HTR-8/SVneo (cell line): ENCODE data around the gene IMPG1.

Source experiments
- DNase-seq: peaks from one replicate; pipeline ENCODE4 v3.0.0; 2011; ENCODE audit warnings: low spot score, mixed read lengths; ENCODE audit not compliant: insufficient read length
- FAIRE-seq: peaks from 2 replicates; lab custom pipeline; 2011; peaks lifted over from hg19 to GRCh38; lab: Jason Lieb, UNC

The IMPG1 gene

GRCh38 chr6:75896526-75896925, 175.9 kb downstream of the IMPG1 start:
- FAIRE-seq (no peak), DNase-seq (no peak)

- no peak for FAIRE-seq
- DNase-seq, result no peak
Measured at GRCh38 chr6:75893776-75894152, 178.7 kb downstream of the IMPG1 start.

- no peak for FAIRE-seq
Measured at GRCh38 chr6:75893058-75893775, 179.2 kb downstream of the IMPG1 start.

GRCh38 chr6:75892384-75892783, 180.1 kb downstream of the IMPG1 start:
- FAIRE-seq, result no peak

More at GRCh38 chr6:75893058-75893775, 179.2 kb downstream of the IMPG1 start:
- peak; percentile 24 for DNase-seq

GRCh38 chr6:75884822-75885221, 187.6 kb downstream of the IMPG1 start:
- DNase-seq (no peak), FAIRE-seq (no peak)

More at GRCh38 chr6:75892384-75892783, 180.1 kb downstream of the IMPG1 start:
- no peak for DNase-seq

GRCh38 chr6:75882734-75883133, 189.7 kb downstream of the IMPG1 start:
- FAIRE-seq, result no peak
- peak; percentile 14 for DNase-seq

- no peak for DNase-seq
Measured at GRCh38 chr6:75880305-75880704, 192.2 kb downstream of the IMPG1 start.

GRCh38 chr6:75876152-75876551, 196.3 kb downstream of the IMPG1 start:
- no peak for DNase-seq
- no peak for FAIRE-seq

More at GRCh38 chr6:75880305-75880704, 192.2 kb downstream of the IMPG1 start:
- FAIRE-seq, result no peak

GRCh38 chr6:75874224-75874623, 198.2 kb downstream of the IMPG1 start:
- DNase-seq, result no peak
- FAIRE-seq, result no peak
